ENCODE measurements around the gene DOCK8.

The DOCK8 gene

GRCh38 chr9:270657-271237 is 56.1 kb downstream of the DOCK8 start:
- DNase-seq = no peak

GRCh38 chr9:272251-273213 is 57.9 kb downstream of the DOCK8 start:
- DNase-seq = no peak

- no peak for DNase-seq
Measured at GRCh38 chr9:274406-274805, 59.7 kb downstream of the DOCK8 start.

GRCh38 chr9:277601-278295 is 63.1 kb downstream of the DOCK8 start:
- DNase-seq = no peak

GRCh38 chr9:278651-279050 is 64.0 kb downstream of the DOCK8 start:
- no peak for DNase-seq

GRCh38 chr9:279674-280073 is 65.0 kb downstream of the DOCK8 start:
- no peak for DNase-seq

- no peak for DNase-seq
Measured at GRCh38 chr9:281741-282645, 67.3 kb downstream of the DOCK8 start.

GRCh38 chr9:286071-286740 is 71.5 kb downstream of the DOCK8 start:
- no peak for DNase-seq

- no peak for DNase-seq
Measured at GRCh38 chr9:289121-289520, 74.5 kb downstream of the DOCK8 start.

- no peak for DNase-seq
Measured at GRCh38 chr9:292915-293314, 78.2 kb downstream of the DOCK8 start.

- no peak for DNase-seq
Measured at GRCh38 chr9:295576-295975, 80.9 kb downstream of the DOCK8 start.

GRCh38 chr9:296411-296810 is 81.7 kb downstream of the DOCK8 start:
- DNase-seq = no peak

GRCh38 chr9:297104-297972 is 82.7 kb downstream of the DOCK8 start:
- no peak for DNase-seq

GRCh38 chr9:303502-303901 is 88.8 kb downstream of the DOCK8 start:
- DNase-seq = no peak

GRCh38 chr9:304106-304505 is 89.4 kb downstream of the DOCK8 start:
- no peak for DNase-seq

- no peak for DNase-seq
Measured at GRCh38 chr9:304519-305185, 90.0 kb downstream of the DOCK8 start.

GRCh38 chr9:306907-307306 is 92.2 kb downstream of the DOCK8 start:
- DNase-seq = no peak

- no peak for DNase-seq
Measured at GRCh38 chr9:311841-312240, 97.2 kb downstream of the DOCK8 start.

GRCh38 chr9:312596-313320 is 98.1 kb downstream of the DOCK8 start:
- no peak for DNase-seq

All from amniotic stem cell (primary cell).